AG09319 (cell line): ENCODE results near the gene MBOAT2.

Experiments used
- DNase-seq: peaks from one replicate; pipeline ENCODE4 v3.0.0-alpha.2; 2010; ENCODE audit warnings: low read depth; ENCODE audit errors: extremely low read depth
- TF ChIP-seq, protein P1 (sequence below): IDR thresholded peaks from 2 replicates; pipeline ENCODE4 v1.5.1; 2011; ENCODE audit warnings: low read depth, mild to moderate bottlenecking, inconsistent platforms, low read length, moderate library complexity

Gene MBOAT2

DNA sequence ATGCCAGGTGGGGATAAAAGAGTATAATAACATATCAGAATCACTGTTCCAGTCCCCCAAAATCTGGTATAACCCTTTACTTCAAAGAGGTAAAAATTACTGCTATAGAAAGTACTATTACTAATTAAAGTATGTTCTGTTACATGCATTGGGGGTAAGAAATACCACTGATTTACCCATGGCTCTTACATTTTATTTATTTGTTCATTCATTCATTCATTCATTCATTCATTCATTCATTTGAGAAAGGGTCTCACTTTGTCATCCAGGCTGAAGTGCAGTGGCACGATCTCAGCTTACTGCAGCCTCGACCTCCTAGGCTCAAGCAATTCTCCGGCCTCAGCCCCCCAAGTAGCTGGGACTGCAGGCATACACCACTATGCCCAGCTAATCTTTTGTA is 74.4 kb downstream of the MBOAT2 start:
- DNase-seq = no peak
- TF ChIP-seq, protein P1, sequence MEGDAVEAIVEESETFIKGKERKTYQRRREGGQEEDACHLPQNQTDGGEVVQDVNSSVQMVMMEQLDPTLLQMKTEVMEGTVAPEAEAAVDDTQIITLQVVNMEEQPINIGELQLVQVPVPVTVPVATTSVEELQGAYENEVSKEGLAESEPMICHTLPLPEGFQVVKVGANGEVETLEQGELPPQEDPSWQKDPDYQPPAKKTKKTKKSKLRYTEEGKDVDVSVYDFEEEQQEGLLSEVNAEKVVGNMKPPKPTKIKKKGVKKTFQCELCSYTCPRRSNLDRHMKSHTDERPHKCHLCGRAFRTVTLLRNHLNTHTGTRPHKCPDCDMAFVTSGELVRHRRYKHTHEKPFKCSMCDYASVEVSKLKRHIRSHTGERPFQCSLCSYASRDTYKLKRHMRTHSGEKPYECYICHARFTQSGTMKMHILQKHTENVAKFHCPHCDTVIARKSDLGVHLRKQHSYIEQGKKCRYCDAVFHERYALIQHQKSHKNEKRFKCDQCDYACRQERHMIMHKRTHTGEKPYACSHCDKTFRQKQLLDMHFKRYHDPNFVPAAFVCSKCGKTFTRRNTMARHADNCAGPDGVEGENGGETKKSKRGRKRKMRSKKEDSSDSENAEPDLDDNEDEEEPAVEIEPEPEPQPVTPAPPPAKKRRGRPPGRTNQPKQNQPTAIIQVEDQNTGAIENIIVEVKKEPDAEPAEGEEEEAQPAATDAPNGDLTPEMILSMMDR = no peak

DNA sequence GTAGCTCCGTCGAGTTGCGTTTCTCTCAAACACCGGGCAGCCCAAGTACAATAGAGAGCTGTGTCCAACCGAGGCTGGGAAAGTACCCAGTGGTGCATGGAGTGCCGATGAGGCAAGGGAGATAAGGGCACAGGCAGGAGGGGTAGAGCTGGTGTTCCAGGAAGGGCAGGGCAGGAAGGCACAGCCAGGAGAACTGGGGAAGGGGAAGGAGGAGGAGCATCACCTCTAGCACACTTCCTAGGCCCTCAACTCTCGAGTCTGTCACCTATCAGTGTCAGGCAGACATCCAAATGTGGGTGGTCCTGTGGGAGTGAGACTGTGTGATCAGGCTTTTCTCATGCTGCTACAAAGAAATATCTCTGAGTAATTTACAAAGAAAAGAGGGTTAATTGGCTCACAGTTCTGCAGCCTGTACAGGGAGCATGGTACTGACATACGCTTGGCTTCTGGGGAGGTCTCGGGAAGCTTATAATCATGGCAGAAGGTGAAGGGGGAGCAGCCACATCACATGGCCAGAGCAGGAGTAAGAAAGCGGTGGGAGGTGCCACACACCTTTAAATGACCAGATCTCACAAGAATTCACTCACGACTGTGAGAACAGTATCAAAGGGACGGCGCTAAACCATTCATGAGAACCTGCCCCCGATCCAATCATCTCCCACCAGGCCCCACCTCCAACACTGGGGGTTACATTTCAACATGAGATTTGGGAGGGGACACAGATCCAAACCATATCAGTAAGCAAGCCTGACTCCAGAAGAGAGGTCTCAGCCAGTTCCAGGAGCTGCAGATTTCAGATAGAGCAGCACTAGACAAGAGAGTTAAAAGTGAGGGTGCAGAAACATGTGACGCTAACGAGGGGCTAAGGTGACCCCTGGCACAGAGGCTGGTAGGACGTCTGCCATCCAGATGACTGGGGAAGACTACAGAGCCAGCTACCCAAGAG is 75.7 kb downstream of the MBOAT2 start:
- DNase-seq = no peak

DNA sequence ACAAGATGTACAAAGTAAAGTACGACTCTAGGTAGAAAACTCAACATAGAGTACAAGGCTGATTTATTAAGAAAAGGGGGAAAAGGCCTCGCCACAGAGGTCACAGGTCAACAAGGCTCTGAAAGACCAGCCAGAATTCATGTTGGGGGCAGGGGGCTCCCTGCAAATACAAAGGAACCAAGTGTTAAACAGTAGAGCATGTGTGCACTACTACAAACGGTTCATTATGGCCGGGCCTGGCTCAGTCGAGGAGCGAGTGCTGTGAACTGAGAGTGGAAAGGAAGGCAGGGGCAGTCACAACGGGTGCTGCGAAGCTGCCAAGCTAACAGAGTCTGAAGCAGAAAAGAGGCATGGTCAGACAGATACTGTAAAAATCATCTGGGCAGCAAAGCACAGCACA is 77.1 kb downstream of the MBOAT2 start:
- TF ChIP-seq, protein P1 = no peak
- DNase-seq = no peak

More for the DNA sequence above, 75.7 kb downstream of the MBOAT2 start:
- TF ChIP-seq, protein P1 = no peak

DNA sequence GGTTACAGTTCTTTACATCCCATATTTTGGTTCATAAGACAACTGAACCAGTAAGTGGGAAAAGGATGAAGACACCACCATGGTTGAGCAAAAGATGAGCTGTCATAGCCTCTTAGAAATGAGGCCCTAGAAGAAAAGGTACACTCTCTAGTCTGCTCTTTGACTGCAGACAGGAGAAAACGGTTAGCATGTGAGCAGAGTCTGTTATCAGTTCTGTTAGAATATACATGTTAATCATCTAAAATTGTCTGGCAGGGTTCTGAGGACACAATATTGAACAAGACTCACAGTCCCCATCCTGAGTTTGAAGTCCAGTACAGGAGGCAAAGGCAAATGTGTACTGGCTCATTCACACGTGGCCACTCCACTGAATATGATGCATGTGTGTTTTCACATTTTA is 78.1 kb downstream of the MBOAT2 start:
- no peak for DNase-seq
- TF ChIP-seq, protein P1 = no peak

DNA sequence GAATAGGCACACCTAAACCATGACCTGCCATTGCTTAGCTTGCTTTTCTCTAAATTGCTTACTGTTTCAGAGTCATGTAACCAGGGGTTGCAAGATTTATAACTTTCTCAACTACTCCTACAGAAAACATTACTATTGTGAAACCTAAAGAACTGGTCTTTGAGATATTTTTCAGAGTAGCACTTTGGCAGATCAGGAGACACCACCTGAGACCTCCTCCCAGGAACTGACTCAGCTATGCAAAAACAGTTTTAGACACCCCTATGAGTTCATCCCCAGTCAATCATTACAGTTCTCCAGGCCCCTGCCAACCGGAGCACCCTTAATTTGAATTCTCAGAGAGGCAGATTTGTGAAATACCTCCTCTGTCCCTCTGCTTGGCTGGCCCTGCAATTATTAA is 80.3 kb downstream of the MBOAT2 start:
- TF ChIP-seq, protein P1 = no peak
- no peak for DNase-seq

DNA sequence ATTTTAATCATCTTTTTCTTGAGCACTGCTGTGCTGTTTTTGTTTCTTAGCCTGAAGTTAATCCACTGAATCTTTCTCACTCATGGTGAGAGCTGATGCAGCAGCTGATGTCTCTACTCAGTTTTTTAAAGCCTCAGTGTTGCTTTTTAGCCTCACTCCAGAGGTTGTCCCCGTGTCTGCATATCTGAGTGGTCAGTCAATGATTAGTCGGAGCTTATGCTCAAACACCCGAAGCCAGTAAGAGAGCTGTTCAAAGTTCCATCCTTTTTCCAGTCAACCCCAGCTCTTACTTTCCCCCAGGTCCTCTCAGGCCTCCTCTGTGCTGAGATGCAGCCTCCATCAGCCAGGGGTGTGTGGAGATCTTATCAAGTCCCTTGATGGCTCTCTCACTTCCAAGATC is 81.1 kb downstream of the MBOAT2 start:
- TF ChIP-seq, protein P1 = no peak
- no peak for DNase-seq

DNA sequence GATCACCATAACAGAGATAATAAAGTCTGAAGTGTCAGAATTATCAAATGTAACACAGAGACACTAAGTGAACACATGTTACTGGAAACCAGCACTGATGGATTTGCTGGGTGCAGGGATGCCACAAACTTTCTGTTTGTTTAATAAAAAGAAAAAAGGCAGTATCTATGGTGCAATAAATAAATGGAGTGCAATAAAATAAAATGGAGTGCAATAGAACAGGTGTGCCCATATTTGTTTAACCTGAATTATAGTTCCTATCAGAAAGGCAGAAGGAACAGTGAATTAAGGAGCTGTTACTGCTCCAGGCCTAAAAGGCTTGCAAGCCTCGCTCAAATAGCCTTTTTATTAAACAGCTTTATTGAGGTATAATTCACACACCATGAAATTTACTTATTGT is 85.1 kb downstream of the MBOAT2 start:
- DNase-seq = no peak
- TF ChIP-seq, protein P1 = no peak
